Activated CD8-positive, alpha-beta T cell treated with anti-CD3 and anti-CD28 coated beads for 36 hours (primary cell): ENCODE results near the gene PFKFB2. TPM values are rescaled to one million over a fixed set of nuclear protein-coding genes. Genes with fewer than 3 reads are reported as not detected.

Experiments
- ATAC-seq: fragments of 200-7000 bp; cut with Tn5 transposase; one replicate; pipeline ENCODE4 v1.10.0; 2021; ENCODE audit warnings: mild to moderate bottlenecking, moderate library complexity
- CTCF ChIA-PET: fragments of 350-600 bp; sonication (Branson Sonifier 250); formaldehyde crosslinking; loops from one replicate; lab custom pipeline; 2021; ENCODE audit warnings: antibody characterized with exemption; lab: Charles Lee
- POLR2A ChIA-PET: fragments of 350-600 bp; sonication (Branson Sonifier 250); formaldehyde crosslinking; loops from one replicate; lab custom pipeline; 2021; ENCODE audit warnings: antibody characterized with exemption; lab: Charles Lee
- DNase-seq: peaks from one replicate; pipeline ENCODE4 v3.0.0-alpha.2; 2020
- H3K27ac Mint-ChIP-seq: one replicate; pipeline ENCODE4 v1.8.0; 2021; ENCODE audit warnings: mild to moderate bottlenecking, mixed read lengths
- H3K27me3 Mint-ChIP-seq: one replicate; pipeline ENCODE4 v1.8.0; 2021; ENCODE audit warnings: mixed read lengths
- H3K36me3 Mint-ChIP-seq: one replicate; pipeline ENCODE4 v1.8.0; 2021; ENCODE audit warnings: low read depth, mixed read lengths
- H3K4me1 Mint-ChIP-seq: one replicate; pipeline ENCODE4 v1.8.0; 2021; ENCODE audit warnings: low read depth, mixed read lengths
- H3K4me3 Mint-ChIP-seq: one replicate; pipeline ENCODE4 v1.8.0; 2021; ENCODE audit warnings: mild to moderate bottlenecking, moderate library complexity, mixed read lengths
- H3K9me3 Mint-ChIP-seq: one replicate; pipeline ENCODE4 v1.8.0; 2021; ENCODE audit warnings: mixed read lengths
- CTCF ChIP-seq: fragments of 200-600 bp; IDR thresholded peaks from one replicate; pipeline ENCODE4 v1.8.0; 2022; ENCODE audit warnings: antibody characterized with exemption, mild to moderate bottlenecking
- intact Hi-C: fragments of 100-400 bp; cut with micrococcal nuclease; formaldehyde crosslinking; loops from one replicate; pipeline ENCODE4 v1.10.0; 2022
- total RNA-seq, 2 experiments: library from RNA; stranded (reverse); gene quantifications; one replicate each; pipeline ENCODE4 v1.2.3, GENCODE V29; 2021

PFKFB2 gene
- total RNA-seq, 2 experiments from 2014 or later: 3.5 to 4.3 TPM

DNA sequence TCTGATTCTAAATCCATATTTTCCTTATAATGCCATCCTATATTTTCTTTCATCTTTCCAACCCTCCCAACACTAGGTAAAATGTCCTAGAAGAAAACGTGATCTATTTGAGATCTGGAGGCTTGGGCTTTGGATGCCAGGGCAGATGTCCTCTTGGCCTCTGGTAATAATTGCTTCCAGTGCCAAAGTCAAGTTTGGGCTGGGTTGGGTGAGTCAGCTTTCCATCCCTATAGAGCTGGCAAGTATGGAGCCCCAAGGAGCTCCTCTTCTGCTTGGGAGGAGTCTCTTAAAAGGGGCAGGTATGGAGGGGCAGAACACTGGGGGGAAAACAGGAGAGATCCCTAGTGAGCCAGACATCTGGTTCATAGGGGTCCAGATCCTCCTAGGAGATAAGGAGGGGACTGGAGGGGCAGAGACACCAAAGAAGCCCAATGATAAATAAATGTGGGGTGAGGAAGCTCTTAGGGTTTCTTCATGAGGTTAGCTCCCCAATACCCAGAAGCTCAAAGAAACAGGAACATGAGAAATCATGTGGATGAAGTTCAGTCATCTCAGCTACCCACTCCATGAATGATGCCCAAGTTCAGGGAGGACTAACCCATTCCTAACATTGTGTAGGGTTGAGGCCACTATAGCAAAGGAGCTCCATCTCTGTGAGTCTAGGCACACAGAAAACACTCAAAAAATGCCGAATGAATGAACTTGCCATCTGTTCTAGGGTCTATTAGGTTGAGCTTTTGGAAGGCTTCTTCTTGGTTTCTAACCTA is 24.0 kb upstream of the PFKFB2 start:
- peaks cover 7% of the 10 kb centered on the region for H3K4me1 Mint-ChIP-seq
- H3K27me3 Mint-ChIP-seq: peaks cover 33% of the 10 kb centered on the region
- ChIA-PET POLR2A (no interaction called here), CTCF (interaction anchor here (0.5 to 2.3 kb wide), 6 partner anchors 11 to 24 kb away, joined by 3 to 12 read pairs (median 3); partner anchors contain the start of gene PFKFB2)
- H3K27ac Mint-ChIP-seq: no peak overlapping the region
- TF ChIP-seq CTCF: no peak
- no peak for DNase-seq
- intact Hi-C loops: no loop called here
- no peaks in the 10 kb centered on the region for H3K9me3 Mint-ChIP-seq
- no peaks in the 10 kb centered on the region for H3K36me3 Mint-ChIP-seq
- no peak overlapping the region for H3K4me3 Mint-ChIP-seq
- no peak for ATAC-seq

- Mint-ChIP-seq H3K9me3 (no peaks in the 10 kb centered on the region), H3K36me3 (no peaks in the 10 kb centered on the region), H3K27ac (no peak overlapping the region), H3K27me3 (peaks cover 34% of the 10 kb centered on the region), H3K4me3 (no peak overlapping the region), H3K4me1 (no peaks in the 10 kb centered on the region)
- DNase-seq (no peak), ATAC-seq (no peak)
- POLR2A ChIA-PET: interaction anchor here (1.4 kb wide), 1 partner anchor 10 kb away, joined by 3 read pairs; no protein-coding TSS in a partner anchor
- no peak for TF ChIP-seq CTCF
- CTCF ChIA-PET: interaction anchor here (0.5 to 2.3 kb wide), 5 partner anchors 12 to 25 kb away, joined by 3 to 12 read pairs (median 3); partner anchors contain the start of gene PFKFB2
- intact Hi-C loops: no loop called here
Measured at GRCh38 chr1:207029701-207030521, 23.2 kb upstream of the PFKFB2 start.

- no peaks in the 10 kb centered on the region for H3K4me1 Mint-ChIP-seq
- ChIA-PET CTCF (interaction anchor here (0.9 to 2.3 kb wide), 4 partner anchors 13 to 26 kb away, joined by 3 to 12 read pairs (median 5); partner anchors contain the start of gene PFKFB2), POLR2A (interaction anchor here (1.4 kb wide), 1 partner anchor 9 kb away, joined by 3 read pairs; no protein-coding TSS in a partner anchor)
- intact Hi-C loops: no loop called here
- peaks cover 35% of the 10 kb centered on the region for H3K27me3 Mint-ChIP-seq
- no peak for DNase-seq
- H3K36me3 Mint-ChIP-seq: no peaks in the 10 kb centered on the region
- TF ChIP-seq CTCF: no peak
- H3K27ac Mint-ChIP-seq: no peak overlapping the region
- H3K4me3 Mint-ChIP-seq: no peak overlapping the region
- no peak for ATAC-seq
- H3K9me3 Mint-ChIP-seq: no peaks in the 10 kb centered on the region
Measured at GRCh38 chr1:207030522-207031009, 22.5 kb upstream of the PFKFB2 start.

- Mint-ChIP-seq H3K27me3 (peaks cover 35% of the 10 kb centered on the region), H3K9me3 (no peaks in the 10 kb centered on the region)
- CTCF ChIA-PET: interaction anchor here (0.9 to 3.3 kb wide), 5 partner anchors 12 to 49 kb away, joined by 3 to 16 read pairs (median 5); partner anchors contain the start of gene PFKFB2
Measured at GRCh38 chr1:207031016-207031415, 22.1 kb upstream of the PFKFB2 start.

More at GRCh38 chr1:207031016-207031415, 22.1 kb upstream of the PFKFB2 start:
- DNase-seq (no peak), ATAC-seq (no peak)
- no peaks in the 10 kb centered on the region for H3K36me3 Mint-ChIP-seq
- H3K27ac Mint-ChIP-seq: no peak overlapping the region
- no peak for TF ChIP-seq CTCF
- intact Hi-C loops: no loop called here
- no peaks in the 10 kb centered on the region for H3K4me1 Mint-ChIP-seq
- no peak overlapping the region for H3K4me3 Mint-ChIP-seq
- POLR2A ChIA-PET: interaction anchor here (1.4 kb wide), 1 partner anchor 9 kb away, joined by 3 read pairs; no protein-coding TSS in a partner anchor
